Neural cell (in vitro differentiated cells): ENCODE measurements around the gene SEL1L2. TPM values are rescaled to one million over a fixed set of nuclear protein-coding genes. Genes with fewer than 3 reads are reported as not detected.

Experiments used
- H2AFZ ChIP-seq: fragments of 200-600, 300-800 bp; sonication (generic), shearing (Covaris generic); 2 replicates; pipeline ENCODE4 v1.6.0; 2014; ENCODE audit warnings: low read depth, mild to moderate bottlenecking, antibody characterized with exemption, low read length, moderate library complexity
- H3F3A ChIP-seq: fragments of 200-600 bp; shearing (Covaris generic); 2 replicates; pipeline ENCODE4 v1.6.1; 2016; ENCODE audit warnings: mild to moderate bottlenecking, moderate library complexity, mixed read lengths, antibody characterized with exemption, low read length; ENCODE audit not compliant: insufficient read depth, poor library complexity, severe bottlenecking
- H3K27ac ChIP-seq: fragments of 200-600, 300-800 bp; sonication (generic), shearing (Covaris generic); 2 replicates; pipeline ENCODE4 v1.5.1; 2014; ENCODE audit warnings: mild to moderate bottlenecking, low read length, moderate library complexity
- H3K27me3 ChIP-seq: fragments of 300-800, 200-600 bp; sonication (generic), shearing (Covaris generic); 2 replicates; pipeline ENCODE4 v1.6.0; 2014; ENCODE audit warnings: mild to moderate bottlenecking, low read depth, low read length, moderate library complexity; ENCODE audit not compliant: insufficient read depth
- H3K36me3 ChIP-seq: fragments of 300-800, 200-600 bp; sonication (generic), shearing (Covaris generic); 2 replicates; pipeline ENCODE4 v1.5.1; 2014; ENCODE audit warnings: mild to moderate bottlenecking, antibody characterized with exemption, low read length, moderate library complexity; ENCODE audit not compliant: insufficient read depth
- H3K4me2 ChIP-seq: fragments of 300-800, 200-600 bp; sonication (generic), shearing (Covaris generic); 2 replicates; pipeline ENCODE4 v1.6.0; 2014; ENCODE audit warnings: mild to moderate bottlenecking, low read length
- H3K4me3 ChIP-seq: fragments of 300-800, 200-600 bp; sonication (generic), shearing (Covaris generic); 2 replicates; pipeline ENCODE4 v1.5.1; 2014; ENCODE audit warnings: mild to moderate bottlenecking, low read length, moderate library complexity
- H3K79me2 ChIP-seq: fragments of 200-600 bp; shearing (Covaris generic); replicated peaks from 2 replicates; pipeline ENCODE4 v1.6.0; 2014; ENCODE audit warnings: mild to moderate bottlenecking, low read length, moderate library complexity; ENCODE audit not compliant: insufficient read depth
- H3K9ac ChIP-seq: fragments of 300-800, 200-600 bp; sonication (generic), shearing (Covaris generic); 2 replicates; pipeline ENCODE4 v1.6.1; 2016; ENCODE audit warnings: mild to moderate bottlenecking, low read length, mixed read lengths
- H3K9me2 ChIP-seq: fragments of 200-600 bp; shearing (Covaris generic); 2 replicates; pipeline ENCODE4 v1.6.1; 2016; ENCODE audit warnings: mild to moderate bottlenecking, low read length, mixed read lengths; ENCODE audit not compliant: insufficient read depth
- H3K9me3 ChIP-seq: fragments of 200-600, 300-800 bp; sonication (generic), shearing (Covaris generic); 2 replicates; pipeline ENCODE4 v1.6.1; 2016; ENCODE audit warnings: mild to moderate bottlenecking, mixed run types, low read length, moderate library complexity, mixed read lengths
- H4K20me1 ChIP-seq: fragments of 200-600 bp; shearing (Covaris generic); 2 replicates; pipeline ENCODE4 v1.6.1; 2016; ENCODE audit warnings: mild to moderate bottlenecking, mixed run types; ENCODE audit not compliant: insufficient read depth
- CTCF ChIP-seq: fragments of 450-650 bp; IDR thresholded peaks from 2 replicates; pipeline ENCODE4 v1.5.1; 2014; ENCODE audit warnings: antibody characterized with exemption, mild to moderate bottlenecking, moderate library complexity; ENCODE audit not compliant: poor library complexity, severe bottlenecking
- EP300 ChIP-seq: fragments of 450-650 bp; conservative IDR thresholded peaks from 2 replicates; pipeline ENCODE4 v1.6.1; 2014; ENCODE audit warnings: antibody characterized with exemption, mild to moderate bottlenecking, moderate library complexity; ENCODE audit not compliant: poor library complexity, severe bottlenecking
- EZH2 ChIP-seq: fragments of 200-600, 300-800 bp; shearing (Covaris generic), sonication (generic); IDR thresholded peaks from 2 replicates; pipeline ENCODE4 v1.6.1; 2014; ENCODE audit warnings: antibody characterized with exemption, low read length, borderline replicate concordance, mild to moderate bottlenecking; ENCODE audit not compliant: insufficient read depth, poor library complexity, severe bottlenecking
- MXI1 ChIP-seq: fragments of 450-650 bp; conservative IDR thresholded peaks from 2 replicates; pipeline ENCODE4 v1.6.1; 2014; ENCODE audit warnings: antibody characterized with exemption, mild to moderate bottlenecking; ENCODE audit not compliant: poor library complexity, severe bottlenecking
- POLR2AphosphoS5 ChIP-seq: IDR thresholded peaks from 2 replicates; pipeline ENCODE4 v1.6.1; 2012
- RAD21 ChIP-seq: fragments of 450-650 bp; conservative IDR thresholded peaks from 2 replicates; pipeline ENCODE4 v1.6.1; 2014; ENCODE audit warnings: antibody characterized with exemption, mild to moderate bottlenecking, moderate library complexity
- REST ChIP-seq: IDR thresholded peaks from 2 replicates; pipeline ENCODE4 v1.6.1; 2012; ENCODE audit warnings: borderline replicate concordance
- SMC3 ChIP-seq: fragments of 450-650 bp; conservative IDR thresholded peaks from 2 replicates; pipeline ENCODE4 v1.6.1; 2014; ENCODE audit warnings: antibody characterized with exemption, mild to moderate bottlenecking, moderate library complexity; ENCODE audit not compliant: poor library complexity
- TAF1 ChIP-seq: IDR thresholded peaks from 2 replicates; pipeline ENCODE4 v1.6.1; 2012; ENCODE audit warnings: low read depth
- polyA plus RNA-seq: library from polyadenylated mRNA; depleted of rRNA; stranded (reverse); fragments of >200 nt; gene quantifications from 2 replicates; pipeline ENCODE4 v1.2.3, GENCODE V29; 2014

The SEL1L2 gene
- polyA plus RNA-seq, 1 donor from 2014 or later = not detected

GRCh38 chr20:13928901-13929300 is 61.5 kb downstream of the SEL1L2 start:
- H3K9me2 ChIP-seq = no peaks in the 10 kb centered on the region
- TF ChIP-seq EP300 (no peak), CTCF (no peak), EZH2 (no peak), SMC3 (no peak), POLR2AphosphoS5 (no peak), MXI1 (no peak), REST (no peak), TAF1 (no peak), RAD21 (no peak)
- no peak overlapping the region for H3K27ac ChIP-seq
- no peak overlapping the region for H3K4me2 ChIP-seq
- no peak overlapping the region for H3K4me3 ChIP-seq
- no peaks in the 10 kb centered on the region for H3K9me3 ChIP-seq
- no peaks in the 10 kb centered on the region for H3K36me3 ChIP-seq
- no peaks in the 10 kb centered on the region for H3K27me3 ChIP-seq
- H3K79me2 ChIP-seq = no peaks in the 10 kb centered on the region
- H4K20me1 ChIP-seq = no peaks in the 10 kb centered on the region
- no peaks in the 10 kb centered on the region for H3F3A ChIP-seq
- no peak overlapping the region for H3K9ac ChIP-seq
- H2AFZ ChIP-seq = no peak overlapping the region

GRCh38 chr20:13927171-13927570 is 63.2 kb downstream of the SEL1L2 start:
- Histone ChIP-seq H3K9me3 (no peaks in the 10 kb centered on the region), H3K27me3 (no peaks in the 10 kb centered on the region), H3K27ac (no peak overlapping the region), H3K9me2 (no peaks in the 10 kb centered on the region), H3K4me2 (no peak overlapping the region), H3K36me3 (no peaks in the 10 kb centered on the region), H3K9ac (no peak overlapping the region), H4K20me1 (no peaks in the 10 kb centered on the region), H3F3A (no peaks in the 10 kb centered on the region), H2AFZ (no peak overlapping the region), H3K79me2 (no peaks in the 10 kb centered on the region), H3K4me3 (no peak overlapping the region)
- TF ChIP-seq EP300 (no peak), CTCF (no peak), SMC3 (no peak), EZH2 (no peak), MXI1 (no peak), TAF1 (no peak), REST (no peak)
